Stimulated activated CD4-positive, alpha-beta T cell treated with anti-CD3 and anti-CD28 coated beads, Interleukin-12 subunit alpha, Interleukin-12 subunit beta, amount 100 ng/mL, for 24 hours (primary cell): ENCODE measurements around the gene PCBP1.
A peak's percentile ranks its signal among the peaks of the same experiment; 100 is the strongest.
"Not testable (repeated sequence)": the region's sequence is repeated elsewhere in the genome, so short reads cannot be mapped to it uniquely, and the experiment has no call there.

Experiments
- DNase-seq, 2 experiments: peaks; one replicate each; pipeline ENCODE4 v3.0.0-alpha.2; 2020; ENCODE audit warnings: low read depth in 2 of 2

The PCBP1 gene

DNA sequence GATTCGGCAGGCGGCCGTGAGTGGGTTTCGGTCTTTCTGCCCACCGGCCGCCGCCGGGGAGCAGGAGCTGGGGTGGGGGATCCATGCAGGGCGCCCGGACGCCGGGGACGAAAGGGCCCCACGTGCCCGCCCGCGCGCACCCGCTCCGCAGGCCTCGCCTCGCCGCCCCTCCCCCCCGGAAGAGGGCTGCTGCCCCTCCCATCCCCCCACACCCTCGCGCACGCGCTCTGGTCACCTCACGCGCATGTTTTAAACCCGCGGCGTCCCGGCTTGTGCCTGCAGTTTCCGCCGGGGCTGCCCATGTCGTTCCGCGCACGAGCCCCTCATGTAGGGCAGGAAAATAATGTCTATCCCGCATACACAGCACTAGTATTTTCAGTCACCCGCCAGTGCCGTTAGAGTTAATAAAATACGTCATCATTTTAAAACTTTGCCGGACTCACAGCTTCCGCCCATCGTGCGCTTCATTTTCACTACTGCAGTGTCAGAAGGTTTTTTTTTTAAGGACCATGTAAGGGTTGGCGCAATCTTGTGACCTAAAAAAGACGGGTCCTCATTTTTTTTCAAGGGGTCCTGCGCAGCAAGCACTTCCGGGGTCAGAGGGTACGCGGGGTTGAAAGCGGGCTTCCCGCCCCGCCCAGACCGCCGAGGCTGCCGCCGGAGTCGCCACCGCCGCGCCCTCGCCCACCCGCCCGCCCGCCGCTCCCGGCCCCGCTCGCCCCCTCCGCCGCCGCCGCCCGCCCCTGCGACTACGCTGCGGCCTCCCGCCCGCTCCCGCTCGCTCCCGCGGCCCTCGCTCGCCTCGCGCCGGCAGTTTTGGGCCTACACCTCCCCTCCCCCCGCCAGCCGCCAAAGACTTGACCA, at the start of gene PCBP1:
Gene PCBP1, plus strand, starts transcription at position 640 of the 864 bp plus-strand sequence. CDS start 267 bp downstream, outside the sequence.
- DNase-seq = peak; percentile 94 to 97

DNA sequence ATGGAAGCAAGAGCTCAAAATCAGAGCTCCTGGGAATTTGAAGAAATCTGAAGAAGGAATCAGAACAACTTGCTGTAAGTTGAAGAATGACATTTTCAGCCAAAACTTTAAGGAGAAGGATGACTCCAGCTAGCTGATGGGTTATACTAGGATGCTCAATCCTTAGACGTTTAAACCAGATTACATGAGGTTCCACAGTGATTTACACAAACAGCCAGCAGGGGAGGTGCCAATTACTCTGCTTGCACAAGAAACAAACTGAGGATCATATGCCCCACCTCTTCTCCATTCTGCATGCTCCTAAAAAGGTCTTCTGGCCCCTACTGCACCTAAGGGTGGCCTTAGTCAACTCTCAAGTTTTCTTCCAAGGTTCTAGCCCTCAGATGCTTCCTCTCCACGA, 47.9 kb upstream of the PCBP1 start:
- no peak for DNase-seq

DNA sequence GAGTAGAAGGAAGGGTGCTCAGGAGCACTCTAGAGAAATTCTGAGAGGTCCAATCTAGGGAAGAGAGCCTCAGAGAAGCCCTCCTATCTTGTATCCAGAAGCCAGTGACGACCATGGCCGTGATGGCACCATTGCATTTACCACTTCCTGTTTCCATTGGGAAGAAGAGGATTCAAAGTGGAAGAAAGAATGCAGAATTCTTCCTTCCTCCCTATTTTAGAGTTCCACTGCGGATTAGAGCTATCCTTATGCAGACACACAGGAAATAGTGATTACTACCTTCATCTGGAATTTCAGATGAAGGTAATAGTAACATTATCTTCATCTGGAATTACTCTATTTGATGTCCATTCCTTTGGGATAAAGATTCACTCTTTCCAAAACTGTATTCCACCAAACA, 45.6 kb upstream of the PCBP1 start:
- no peak for DNase-seq

DNA sequence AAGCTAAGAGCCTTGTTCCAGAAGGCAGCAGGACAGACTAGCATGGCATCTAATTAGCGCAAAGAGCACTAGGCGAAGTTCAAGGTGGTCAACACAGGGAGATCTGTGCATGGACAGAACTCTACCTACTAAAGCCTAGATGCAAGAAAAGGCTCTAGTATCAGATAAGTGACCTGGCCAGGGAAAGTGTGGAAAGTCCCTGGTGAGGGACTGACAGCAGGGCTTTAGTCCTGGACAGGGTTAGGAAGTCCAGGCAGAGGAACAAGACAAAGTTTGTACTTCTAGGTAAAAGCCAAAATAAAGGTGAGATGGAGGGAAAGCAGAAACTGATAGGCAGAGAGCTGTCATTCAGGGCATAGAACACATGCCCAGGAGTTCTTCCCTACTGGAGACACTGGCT, 45.0 kb upstream of the PCBP1 start:
- no peak for DNase-seq

DNA sequence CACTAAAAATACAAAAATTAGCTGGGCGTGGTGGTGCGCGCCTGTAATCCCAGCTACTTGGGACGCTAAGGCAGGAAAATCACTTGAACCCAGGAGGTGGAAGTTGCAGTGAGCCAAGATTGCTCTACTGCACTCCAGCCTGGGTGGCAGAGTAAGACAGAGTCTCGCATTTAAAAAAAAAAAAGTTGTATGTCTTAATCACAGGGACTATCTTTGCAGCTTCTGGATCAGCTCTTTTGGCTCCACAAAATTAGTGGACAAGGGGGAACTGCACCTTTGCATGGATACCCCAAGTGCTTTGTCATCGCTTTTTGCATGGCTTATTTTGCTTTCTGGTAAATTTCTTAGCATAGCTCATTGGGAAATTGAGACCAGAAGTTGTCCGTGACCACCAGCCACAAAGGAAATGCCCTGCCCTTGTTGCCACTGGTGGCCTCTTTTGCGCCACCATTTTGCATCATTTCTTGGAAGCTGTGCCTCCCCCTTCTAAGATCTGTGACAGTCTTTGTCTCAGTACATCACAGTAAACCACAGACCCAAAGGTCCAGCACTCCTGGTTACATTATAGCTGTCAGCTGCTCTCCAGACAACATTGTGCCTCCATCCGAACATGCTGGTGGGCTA, 43.9 kb upstream of the PCBP1 start:
- DNase-seq = no peak

DNA sequence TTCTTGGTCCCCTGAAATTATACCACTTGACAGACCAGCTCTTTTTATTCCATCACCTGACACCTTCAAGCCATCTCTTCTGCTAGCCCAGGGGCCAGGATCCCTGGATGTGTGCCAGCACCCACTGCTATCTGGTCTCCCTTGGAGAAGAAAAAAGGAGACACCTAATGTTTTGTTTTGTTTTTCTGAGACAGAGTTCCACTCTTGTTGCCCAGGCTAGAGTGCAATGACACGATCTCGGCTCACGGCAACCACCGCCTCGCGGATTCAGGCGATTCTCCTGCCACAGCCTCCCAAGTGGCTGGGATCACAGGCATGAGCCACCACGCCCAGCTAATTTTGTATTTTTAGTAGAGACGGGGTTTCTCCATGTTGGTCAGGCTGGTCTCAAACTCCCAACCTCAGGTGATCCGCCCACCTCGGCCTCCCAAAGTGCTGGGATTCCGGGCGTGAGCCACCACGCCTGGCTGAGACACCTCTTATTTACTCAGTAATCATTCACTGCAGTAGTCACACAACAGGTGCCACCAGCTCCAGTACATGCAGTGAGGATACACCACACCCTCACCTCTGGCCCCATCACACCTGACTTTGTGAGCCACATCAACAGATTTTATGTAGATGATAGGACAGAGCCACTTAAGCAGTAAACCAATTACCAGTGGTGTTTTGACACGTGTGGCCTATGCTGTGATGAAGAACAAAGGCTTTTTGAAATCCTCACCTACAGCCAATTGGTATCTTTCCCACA, 42.8 kb upstream of the PCBP1 start:
- DNase-seq = no peak

DNA sequence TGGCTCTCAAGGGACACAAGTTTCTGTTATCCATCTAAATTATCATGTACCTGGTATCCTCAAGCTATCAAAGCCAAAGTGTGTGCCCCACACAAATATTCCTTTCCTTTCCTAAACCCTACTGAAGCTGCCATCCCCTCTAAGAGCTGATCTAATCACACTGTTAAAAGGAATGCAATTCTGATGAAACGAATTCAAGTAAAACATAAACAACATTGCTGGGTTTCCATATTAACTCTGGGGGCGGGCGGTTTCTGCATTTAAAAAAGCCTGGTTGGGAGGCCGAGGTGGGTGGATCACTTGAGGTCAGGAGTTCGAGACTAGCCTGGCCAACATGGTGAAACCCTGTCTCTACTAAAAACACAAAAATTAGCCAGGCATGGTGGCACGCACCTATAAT, 41.9 kb upstream of the PCBP1 start:
- no peak for DNase-seq

DNA sequence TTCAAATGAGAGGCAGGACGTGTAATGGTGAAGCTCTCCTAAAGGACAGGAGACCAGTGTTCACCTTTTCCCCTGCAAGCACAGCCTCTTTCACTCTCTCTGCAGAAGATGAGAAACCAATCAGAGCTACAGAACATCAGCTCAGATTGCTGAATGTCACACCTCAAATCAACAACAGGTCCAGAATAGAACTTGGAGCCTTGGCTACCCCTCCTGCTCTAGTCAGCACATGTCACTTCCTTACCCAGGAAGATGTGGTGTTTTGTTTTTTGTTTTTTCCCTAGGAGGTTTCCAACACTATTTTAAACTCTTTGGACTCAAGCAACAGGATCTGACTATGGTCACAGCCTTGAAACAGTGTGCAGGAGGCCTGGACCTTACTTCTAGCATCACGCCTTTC, 41.3 kb upstream of the PCBP1 start:
- DNase-seq = no peak

DNA sequence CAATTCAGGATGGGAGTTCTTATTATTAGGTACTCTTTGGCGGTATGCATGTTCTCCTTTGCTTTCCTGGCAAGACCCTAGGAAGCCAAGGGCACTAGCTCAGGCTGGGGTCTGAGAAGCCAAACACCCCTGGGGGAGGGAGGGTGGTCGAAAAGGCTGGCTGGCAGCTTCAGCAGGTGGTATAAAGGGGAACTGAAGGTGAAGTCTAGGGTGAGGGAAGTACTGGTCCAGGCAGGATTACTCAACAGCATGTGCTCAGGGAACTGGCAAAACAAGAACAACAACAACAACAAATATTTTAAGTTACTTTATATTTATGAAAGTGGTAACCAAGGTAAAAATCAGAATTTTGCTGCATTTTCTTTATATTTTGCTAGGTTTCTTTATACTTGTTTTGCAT, 40.7 kb upstream of the PCBP1 start:
- DNase-seq = no peak

DNA sequence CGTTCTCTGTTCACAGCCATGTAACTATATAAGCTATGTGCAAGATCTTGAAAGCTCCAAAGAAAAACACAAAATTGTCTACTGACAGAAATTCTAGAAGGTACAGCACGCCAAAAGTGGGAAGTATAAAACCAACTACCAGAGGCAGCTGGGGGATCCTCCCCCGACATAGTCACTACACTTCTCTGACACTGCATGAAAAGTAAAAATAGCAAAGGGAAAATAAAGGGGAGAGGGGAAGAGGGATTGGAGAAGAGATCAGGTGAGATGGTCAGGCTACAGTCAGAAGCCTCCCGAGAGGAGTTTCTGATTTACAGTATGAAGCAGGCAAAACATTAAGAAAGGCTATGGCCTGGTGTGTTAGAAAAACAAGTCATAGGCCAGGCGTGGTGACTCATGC, 39.8 kb upstream of the PCBP1 start:
- no peak for DNase-seq

DNA sequence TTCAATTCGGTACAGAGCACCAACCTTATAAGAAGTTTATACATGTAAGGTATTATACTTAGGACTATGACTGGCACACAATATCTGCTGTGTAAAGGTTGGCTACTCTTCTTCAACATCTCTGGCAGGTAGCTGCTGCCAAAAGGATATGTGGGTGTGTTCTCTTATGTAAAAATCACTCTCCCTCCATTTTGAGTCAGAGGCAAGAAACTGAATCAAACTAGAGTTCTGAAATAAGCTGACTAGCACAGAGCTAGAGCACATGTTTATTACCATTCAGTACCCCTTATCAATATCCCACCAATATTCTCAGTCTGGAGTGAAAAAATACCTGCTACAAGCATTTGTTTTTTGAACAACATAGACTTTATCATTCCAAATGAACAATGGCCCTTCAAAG, 38.0 kb upstream of the PCBP1 start:
- no peak for DNase-seq

DNA sequence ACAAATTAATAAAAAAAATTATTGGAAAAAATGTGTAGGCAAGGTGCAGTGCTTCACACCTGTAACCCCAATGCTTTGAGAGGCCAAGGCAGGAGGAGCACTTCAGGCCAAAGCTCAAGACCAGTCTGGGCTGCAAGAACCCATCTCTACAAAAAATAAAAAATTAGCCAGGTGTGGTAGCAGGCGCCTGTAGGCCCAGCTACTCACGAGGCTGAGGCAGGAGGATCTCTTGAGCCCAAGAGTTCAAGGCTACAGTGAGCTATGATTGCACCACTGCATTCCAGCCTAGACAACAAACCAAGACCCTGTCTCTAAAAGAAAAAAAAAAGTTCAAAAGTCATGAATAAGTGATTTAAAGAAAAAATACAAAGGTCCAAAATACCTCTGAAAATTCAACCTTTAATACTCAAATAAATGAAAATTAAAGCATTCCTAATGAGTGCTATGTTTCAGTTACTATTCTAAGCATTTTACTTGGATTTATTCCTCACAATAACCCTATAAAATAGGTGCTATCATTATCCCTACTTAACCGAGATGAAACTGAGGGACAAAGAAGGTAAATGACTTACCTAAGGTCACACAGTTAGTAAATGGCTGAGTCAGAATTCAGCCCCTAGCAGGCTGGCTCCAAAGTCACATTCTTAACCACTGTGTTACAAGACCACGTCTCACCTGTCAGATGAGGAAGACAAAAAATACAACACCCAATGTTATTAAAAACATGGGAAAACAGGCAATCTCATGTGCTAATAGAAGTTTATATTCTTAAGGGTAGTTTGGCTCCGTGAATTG, 36.4 kb upstream of the PCBP1 start:
- DNase-seq = no peak

DNA sequence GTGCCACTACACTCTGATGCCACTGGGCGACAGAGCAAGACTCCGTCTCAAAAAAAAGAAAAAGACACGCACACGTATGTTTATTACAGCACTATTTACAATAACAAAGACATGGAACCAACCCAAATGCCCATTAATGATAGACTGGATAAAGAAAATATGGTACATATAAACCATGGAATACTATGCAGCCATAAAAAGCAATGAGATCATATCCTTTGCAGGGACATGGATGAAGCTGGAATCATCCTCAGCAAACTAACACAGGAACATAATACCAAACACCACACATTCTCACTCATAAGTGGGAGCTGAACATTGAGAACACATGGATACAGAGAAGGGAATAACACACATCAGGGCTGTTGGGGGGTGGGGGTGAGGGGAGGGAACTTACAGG, 32.0 kb upstream of the PCBP1 start:
- DNase-seq = not testable (repeated sequence)

DNA sequence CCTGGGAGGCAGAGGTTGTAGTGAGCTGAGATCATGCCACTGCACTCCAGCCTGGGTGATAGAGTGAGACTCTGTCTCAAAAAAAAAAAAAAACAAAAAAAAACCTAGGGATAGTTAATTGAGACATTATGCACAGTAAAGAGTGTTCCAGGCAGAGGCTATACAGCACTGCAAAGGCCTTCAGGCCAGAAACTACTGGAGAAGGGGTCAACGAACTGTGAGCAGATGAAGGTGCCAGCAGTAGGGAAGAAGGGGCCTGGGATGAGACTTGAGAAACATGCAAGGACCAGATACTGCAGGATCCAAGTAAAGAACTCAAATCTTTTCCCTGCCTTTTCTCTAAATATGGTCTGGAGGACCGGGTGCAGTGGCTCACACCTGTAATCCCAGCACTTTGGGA, 26.0 kb upstream of the PCBP1 start:
- no peak for DNase-seq

DNA sequence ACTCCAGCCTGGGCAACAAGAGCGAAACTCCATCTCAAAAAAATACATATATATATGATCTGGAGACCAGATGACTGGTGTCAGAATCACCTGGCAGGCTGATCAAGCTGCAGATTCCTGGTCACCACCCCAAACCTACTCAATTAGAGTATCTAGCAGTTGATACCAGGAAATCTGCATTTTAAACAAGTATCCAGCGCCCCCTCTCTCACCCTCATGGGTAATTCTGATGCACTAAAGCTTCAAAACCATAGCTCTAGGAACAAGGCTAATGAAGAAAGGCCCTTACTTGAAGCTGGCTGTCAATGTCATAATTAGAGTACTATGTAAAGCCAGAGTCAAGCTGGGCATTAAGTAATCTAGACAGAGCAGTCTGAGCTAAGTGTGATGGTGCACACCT, 25.0 kb upstream of the PCBP1 start:
- no peak for DNase-seq

DNA sequence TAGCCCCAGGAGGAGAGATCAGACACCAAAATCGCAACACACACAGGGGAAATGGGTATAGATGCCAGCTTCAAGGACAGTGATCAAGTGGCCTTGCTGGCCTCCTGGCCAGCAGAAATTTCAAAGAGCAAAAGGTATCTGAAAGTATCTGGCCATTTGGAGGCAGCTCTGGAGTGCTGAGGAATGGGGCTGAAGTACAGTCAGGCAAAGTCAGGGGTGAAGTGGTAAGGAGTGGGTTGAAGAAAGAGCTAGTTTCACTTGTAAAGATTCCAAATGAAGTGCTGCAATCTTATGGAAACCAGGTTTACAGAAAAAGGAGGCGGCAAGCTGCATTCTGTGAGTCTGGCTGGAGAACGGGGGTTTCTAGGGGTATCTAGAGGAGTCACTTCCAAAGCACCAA, 19.2 kb upstream of the PCBP1 start:
- no peak for DNase-seq

DNA sequence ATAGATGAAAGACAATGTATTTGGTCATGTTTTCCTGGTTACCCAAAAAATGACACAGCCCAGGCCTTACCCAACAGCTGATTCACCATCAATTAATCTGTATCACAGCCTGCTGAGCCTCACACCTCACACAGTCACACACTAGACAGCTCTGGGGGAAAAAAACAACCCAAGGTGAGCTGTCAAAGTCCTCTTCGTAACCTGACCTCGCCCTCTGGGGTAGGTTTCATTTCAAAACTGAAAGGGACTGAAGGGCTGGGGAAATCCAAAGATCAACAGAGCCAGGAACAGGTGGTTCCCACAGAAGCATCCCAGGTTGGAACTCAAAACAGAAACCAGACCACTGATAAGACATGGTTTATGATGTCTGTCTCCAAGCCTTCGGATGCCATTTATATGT, 18.2 kb upstream of the PCBP1 start:
- DNase-seq = peak; percentile 60 to 61

DNA sequence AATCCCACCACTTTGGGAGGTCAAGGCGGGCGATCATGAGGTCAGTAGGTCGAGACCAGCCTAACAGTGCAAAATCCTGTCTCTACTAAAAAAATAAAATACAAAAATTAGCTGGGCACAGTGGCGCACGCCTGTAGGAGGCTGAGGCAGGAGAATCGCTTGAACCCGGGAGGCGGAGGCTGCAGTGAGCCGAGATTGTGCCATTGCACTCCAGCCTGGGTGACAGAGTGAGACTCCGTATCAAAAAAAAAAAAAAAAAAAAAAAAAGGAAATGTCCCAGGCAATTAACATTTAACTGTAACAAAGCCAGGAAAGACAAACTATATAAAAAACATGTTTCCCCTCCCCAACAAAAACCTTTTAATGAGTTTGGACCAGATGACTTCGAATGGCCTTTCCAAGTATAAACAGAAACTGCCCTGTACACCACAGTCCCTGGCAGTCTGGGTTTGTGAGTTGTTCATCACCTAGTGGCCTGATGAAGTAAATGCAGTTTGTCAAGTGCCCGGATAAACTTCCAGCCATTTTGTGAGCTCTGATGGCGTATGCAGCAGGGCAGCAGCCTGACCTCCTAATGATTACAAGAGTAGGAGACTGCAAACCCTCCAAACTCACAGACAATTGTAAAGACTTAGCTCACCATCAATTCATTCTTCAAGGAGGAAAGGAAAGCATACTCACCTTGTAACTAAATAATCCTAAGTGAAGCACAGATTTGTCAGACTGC, 16.6 kb upstream of the PCBP1 start:
- DNase-seq = peak in 1 of 2 experiments; percentile 32

DNA sequence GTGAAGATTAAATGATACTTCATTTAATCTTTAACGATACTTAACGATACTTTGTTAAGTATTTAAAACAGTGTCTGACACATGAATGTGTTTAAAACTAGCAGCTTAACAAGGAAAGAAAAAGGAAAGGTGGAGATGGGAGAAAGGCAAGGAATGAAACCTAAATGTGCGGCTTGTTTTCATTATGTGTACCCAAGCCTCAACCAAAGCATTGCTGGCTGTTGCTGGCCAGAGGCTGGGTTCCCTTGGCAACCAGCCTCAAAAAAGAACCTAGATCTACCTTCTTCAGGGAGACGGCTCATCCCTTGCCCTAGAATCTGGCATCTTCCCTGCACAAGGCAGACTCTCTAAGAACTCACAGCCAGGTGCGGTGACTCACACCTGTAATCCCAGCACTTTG, 13.8 kb upstream of the PCBP1 start:
- DNase-seq = no peak

DNA sequence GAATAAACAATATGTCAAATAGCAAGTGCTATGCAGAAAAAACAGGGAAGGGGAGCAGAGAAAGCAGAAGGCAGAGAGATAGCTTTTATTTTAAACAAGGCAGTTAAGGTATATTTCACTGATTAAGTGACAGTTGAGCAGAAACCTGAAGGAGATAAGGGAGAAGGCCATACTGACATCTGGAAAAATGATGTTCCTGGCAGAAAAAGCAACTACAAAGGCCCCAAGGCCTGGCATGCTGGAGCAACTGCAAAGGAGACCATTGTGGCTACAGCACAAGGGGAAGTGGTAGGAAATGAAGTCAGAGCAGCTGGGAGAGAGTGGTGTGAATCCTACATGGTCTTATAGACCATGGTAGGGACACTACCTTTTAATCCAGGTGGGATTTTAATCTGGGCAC, 8.9 kb upstream of the PCBP1 start:
- no peak for DNase-seq

DNA sequence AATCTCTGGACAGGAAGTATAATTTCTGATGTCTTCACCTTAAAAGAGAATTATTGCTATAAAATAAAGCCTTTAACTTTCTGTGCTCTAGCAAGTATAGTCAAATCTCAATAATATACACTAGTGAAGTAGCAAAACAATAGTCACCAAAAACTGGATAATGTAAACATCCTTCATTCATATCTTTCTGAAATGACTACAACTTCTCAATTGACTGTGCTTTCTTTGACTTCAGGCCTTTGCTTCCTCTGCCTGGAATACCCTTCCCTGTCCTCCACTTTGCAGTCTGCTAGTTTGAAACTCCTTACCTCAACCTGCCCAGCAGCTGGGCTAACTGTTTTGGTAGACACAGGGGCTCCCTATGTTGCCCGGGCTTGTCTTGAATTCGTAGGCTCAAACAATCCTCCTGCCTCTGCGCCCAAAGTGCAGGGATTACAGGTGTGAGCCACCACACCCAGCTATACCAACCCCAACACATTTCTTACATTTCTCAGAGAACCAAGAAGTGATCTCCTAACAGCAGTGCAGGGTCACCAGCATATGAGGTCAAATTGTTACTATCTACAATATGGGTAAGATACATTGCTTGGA, 6.6 kb upstream of the PCBP1 start:
- no peak for DNase-seq
